T-helper 2 cell treated with Interferon-gamma antibody and Interleukin-4, amounts not matched to agents 5 μg/mL and 100 μg/mL, for 36 hours (primary cell): ENCODE results near the gene TMCC1.
"Not testable (repeated sequence)": the region's sequence is repeated elsewhere in the genome, so short reads cannot be mapped to it uniquely, and the experiment has no call there.

Source experiments
- DNase-seq: peaks from one replicate; pipeline ENCODE4 v3.0.0; 2021; ENCODE audit warnings: low spot score
- H3K27ac Mint-ChIP-seq: one replicate; pipeline ENCODE4 v1.8.0; 2021; ENCODE audit warnings: mild to moderate bottlenecking, mixed read lengths
- H3K27me3 Mint-ChIP-seq: one replicate; pipeline ENCODE4 v1.8.0; 2021; ENCODE audit warnings: low read depth, mixed read lengths
- H3K36me3 Mint-ChIP-seq: one replicate; pipeline ENCODE4 v1.8.0; 2021; ENCODE audit warnings: low read depth, mixed read lengths
- H3K4me1 Mint-ChIP-seq: one replicate; pipeline ENCODE4 v1.8.0; 2021; ENCODE audit warnings: low read depth, mixed read lengths
- H3K4me3 Mint-ChIP-seq: one replicate; pipeline ENCODE4 v1.8.0; 2022; ENCODE audit warnings: mild to moderate bottlenecking, moderate library complexity, mixed read lengths
- H3K9me3 Mint-ChIP-seq: one replicate; pipeline ENCODE4 v1.8.0; 2021; ENCODE audit warnings: mixed read lengths

The TMCC1 gene

GRCh38 chr3:129656659-129657247 lies 236.8 kb downstream of the TMCC1 start:
- H3K36me3 Mint-ChIP-seq: no peaks in the 10 kb centered on the region
- H3K27ac Mint-ChIP-seq: no peak overlapping the region
- H3K4me3 Mint-ChIP-seq: no peak overlapping the region
- H3K9me3 Mint-ChIP-seq: no peaks in the 10 kb centered on the region
- H3K27me3 Mint-ChIP-seq: no peaks in the 10 kb centered on the region
- H3K4me1 Mint-ChIP-seq: peaks cover 16% of the 10 kb centered on the region
- DNase-seq: no peak

GRCh38 chr3:129655291-129655700 lies 238.2 kb downstream of the TMCC1 start:
- Mint-ChIP-seq H3K4me1 (peaks cover 16% of the 10 kb centered on the region), H3K9me3 (no peaks in the 10 kb centered on the region), H3K27ac (no peak overlapping the region), H3K36me3 (no peaks in the 10 kb centered on the region), H3K4me3 (no peak overlapping the region), H3K27me3 (no peaks in the 10 kb centered on the region)
- DNase-seq: no peak

DNA sequence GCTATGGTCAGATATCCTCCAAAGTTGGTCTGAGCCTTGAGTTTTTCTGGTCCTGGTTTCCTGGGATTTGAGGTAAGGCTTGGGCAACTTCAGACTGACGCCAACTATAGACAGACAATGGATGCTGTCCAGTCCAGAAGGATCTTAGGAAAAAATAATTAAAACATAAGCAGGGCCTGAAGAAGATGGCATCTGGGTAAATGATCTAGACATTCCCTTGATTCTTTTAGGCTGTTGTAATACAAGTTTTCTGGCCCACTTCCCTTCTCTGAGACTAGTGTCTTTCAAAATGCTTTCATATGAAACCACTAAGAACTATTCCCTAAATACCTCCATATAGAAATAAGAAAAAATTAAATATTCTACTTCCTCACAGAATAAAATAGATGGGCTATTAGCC lies 239.4 kb downstream of the TMCC1 start:
- H3K27ac Mint-ChIP-seq: no peak overlapping the region
- DNase-seq: no peak

DNA sequence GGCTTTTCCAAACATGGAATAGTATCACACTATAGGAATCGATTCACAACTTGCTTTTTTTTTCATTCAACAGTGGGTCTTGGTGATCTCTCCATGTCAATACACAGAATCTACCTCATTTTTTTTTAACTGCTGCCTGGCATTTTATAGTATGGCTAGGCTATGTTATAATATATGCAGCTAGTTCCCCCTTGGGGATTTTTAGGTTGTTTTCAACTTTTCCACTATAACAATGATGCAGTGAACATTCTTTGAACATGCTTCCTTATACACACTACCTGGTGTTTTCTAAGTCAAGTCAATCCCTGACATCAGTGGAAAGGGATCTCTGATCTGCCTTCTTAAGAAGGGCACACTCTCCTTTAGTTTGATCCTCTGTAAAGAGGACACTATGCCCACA lies 240.5 kb downstream of the TMCC1 start:
- H3K9me3 Mint-ChIP-seq: no peaks in the 10 kb centered on the region
- DNase-seq: no peak
- H3K27ac Mint-ChIP-seq: no peak overlapping the region
- H3K4me1 Mint-ChIP-seq: peaks cover 7% of the 10 kb centered on the region
- H3K27me3 Mint-ChIP-seq: peaks cover 2% of the 10 kb centered on the region
- H3K36me3 Mint-ChIP-seq: no peaks in the 10 kb centered on the region
- H3K4me3 Mint-ChIP-seq: no peak overlapping the region

More for the DNA sequence above, 239.4 kb downstream of the TMCC1 start:
- H3K4me3 Mint-ChIP-seq: no peak overlapping the region
- peaks cover 2% of the 10 kb centered on the region for H3K27me3 Mint-ChIP-seq
- H3K4me1 Mint-ChIP-seq: peaks cover 14% of the 10 kb centered on the region
- no peaks in the 10 kb centered on the region for H3K9me3 Mint-ChIP-seq
- no peaks in the 10 kb centered on the region for H3K36me3 Mint-ChIP-seq

DNA sequence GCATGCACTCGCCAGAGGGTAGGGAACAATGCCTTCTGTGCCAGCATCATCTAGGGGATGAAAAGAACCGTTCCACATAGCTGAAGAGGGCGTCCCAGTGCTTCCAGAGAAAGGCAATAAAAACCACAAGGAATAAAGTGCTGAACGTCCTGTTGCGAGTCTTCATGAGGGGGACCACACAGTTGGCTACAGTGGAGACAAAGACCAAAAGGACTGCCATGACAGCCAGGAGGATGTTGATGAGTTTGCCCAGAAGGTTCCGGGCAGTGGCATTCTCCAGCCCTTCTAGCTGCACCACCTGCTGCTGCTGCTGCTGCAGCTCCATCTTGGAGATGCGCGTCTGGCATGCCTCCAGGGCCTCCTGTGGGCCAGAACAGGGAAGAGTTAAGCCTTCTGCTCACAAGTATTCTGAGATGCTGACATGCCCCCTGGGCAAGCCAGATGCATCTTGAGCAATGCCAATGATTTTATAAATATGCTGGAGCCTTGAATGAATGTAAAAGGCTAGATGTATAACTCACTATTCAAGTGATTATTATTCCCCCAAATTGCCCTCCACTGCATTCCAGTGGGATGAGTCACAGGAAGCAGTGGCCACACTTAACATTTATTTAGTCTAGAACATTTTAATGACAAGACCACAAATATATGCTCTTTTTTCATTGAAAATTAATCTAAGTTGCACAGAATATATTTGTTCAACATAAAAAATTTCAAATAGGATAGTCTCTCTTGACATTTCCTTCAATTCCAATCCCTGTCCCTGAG lies 241.9 kb downstream of the TMCC1 start:
- no peaks in the 10 kb centered on the region for H3K36me3 Mint-ChIP-seq
- no peak overlapping the region for H3K27ac Mint-ChIP-seq
- no peak overlapping the region for H3K4me3 Mint-ChIP-seq
- H3K27me3 Mint-ChIP-seq: peaks cover 2% of the 10 kb centered on the region
- no peaks in the 10 kb centered on the region for H3K9me3 Mint-ChIP-seq
- H3K4me1 Mint-ChIP-seq: no peaks in the 10 kb centered on the region
- no peak for DNase-seq

DNA sequence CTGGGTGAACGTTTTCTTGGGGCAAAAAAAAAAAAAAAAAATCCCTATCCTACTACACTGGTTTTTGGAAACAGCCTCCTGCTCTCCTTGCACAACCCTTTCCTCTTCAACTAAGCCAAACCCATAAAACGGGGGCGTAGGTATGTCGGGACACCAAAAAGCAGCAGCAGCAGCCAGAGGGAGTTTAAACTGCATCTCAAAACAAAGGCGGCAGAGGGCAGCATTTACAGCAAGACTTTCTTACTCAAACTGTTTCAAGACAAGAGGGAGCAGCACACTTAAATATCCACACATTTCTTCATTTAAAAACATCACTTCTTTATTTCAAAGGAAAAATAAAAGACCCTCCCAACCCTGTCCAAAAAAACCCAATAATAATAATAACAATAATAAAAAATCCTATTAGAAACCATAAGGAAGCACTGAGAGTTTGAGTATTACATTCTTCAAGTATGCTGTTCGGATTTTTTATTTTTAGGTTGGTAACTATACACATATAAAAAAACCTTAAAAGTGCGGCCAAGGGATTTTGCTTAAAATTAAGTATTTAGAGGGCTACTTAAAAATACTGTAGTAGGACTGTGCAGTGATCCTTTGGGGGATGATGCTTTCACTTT lies 243.1 kb downstream of the TMCC1 start:
- Mint-ChIP-seq H3K27ac (no peak overlapping the region), H3K9me3 (no peaks in the 10 kb centered on the region)

DNA sequence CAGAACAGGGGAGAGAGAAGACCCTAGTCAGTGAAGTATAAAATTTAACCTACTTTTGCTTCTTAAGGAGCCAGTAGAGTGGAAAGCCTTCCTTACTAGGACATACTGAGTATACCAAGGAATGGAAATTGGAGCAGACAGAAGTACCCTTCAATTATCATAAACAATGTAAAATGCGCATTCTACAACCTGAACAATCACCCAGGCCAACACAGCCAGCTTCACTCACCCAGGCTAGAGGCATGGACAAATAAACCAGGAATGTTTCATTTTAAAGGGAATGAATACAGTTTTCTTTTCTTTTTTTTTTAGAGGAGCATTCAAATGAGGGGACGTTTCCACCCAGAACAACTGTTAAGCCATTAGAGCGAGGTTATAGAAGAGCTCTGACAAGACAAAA lies 245.1 kb downstream of the TMCC1 start:
- DNase-seq: no peak
- H3K27me3 Mint-ChIP-seq: peaks cover 4% of the 10 kb centered on the region
- no peaks in the 10 kb centered on the region for H3K4me1 Mint-ChIP-seq
- H3K4me3 Mint-ChIP-seq: no peak overlapping the region
- no peak overlapping the region for H3K27ac Mint-ChIP-seq
- H3K9me3 Mint-ChIP-seq: no peaks in the 10 kb centered on the region
- no peaks in the 10 kb centered on the region for H3K36me3 Mint-ChIP-seq

More for the DNA sequence above, 243.1 kb downstream of the TMCC1 start:
- H3K4me3 Mint-ChIP-seq: no peak overlapping the region
- peak; percentile 29 for DNase-seq
- peaks cover 2% of the 10 kb centered on the region for H3K27me3 Mint-ChIP-seq
- no peaks in the 10 kb centered on the region for H3K4me1 Mint-ChIP-seq
- no peaks in the 10 kb centered on the region for H3K36me3 Mint-ChIP-seq

GRCh38 chr3:129645286-129645685 lies 248.2 kb downstream of the TMCC1 start:
- DNase-seq: no peak
- H3K36me3 Mint-ChIP-seq: no peaks in the 10 kb centered on the region
- no peak overlapping the region for H3K4me3 Mint-ChIP-seq
- no peaks in the 10 kb centered on the region for H3K9me3 Mint-ChIP-seq
- H3K4me1 Mint-ChIP-seq: no peaks in the 10 kb centered on the region
- H3K27me3 Mint-ChIP-seq: peaks cover 4% of the 10 kb centered on the region
- no peak overlapping the region for H3K27ac Mint-ChIP-seq

GRCh38 chr3:129644836-129645235 lies 248.7 kb downstream of the TMCC1 start:
- no peak for DNase-seq
- H3K4me1 Mint-ChIP-seq: no peaks in the 10 kb centered on the region
- no peaks in the 10 kb centered on the region for H3K9me3 Mint-ChIP-seq
- H3K4me3 Mint-ChIP-seq: no peak overlapping the region
- peaks cover 3% of the 10 kb centered on the region for H3K27me3 Mint-ChIP-seq
- H3K27ac Mint-ChIP-seq: no peak overlapping the region
- no peaks in the 10 kb centered on the region for H3K36me3 Mint-ChIP-seq

GRCh38 chr3:129641567-129642260 lies 251.8 kb downstream of the TMCC1 start:
- not testable (repeated sequence) for H3K4me3 Mint-ChIP-seq, H3K36me3 Mint-ChIP-seq, DNase-seq, H3K9me3 Mint-ChIP-seq, H3K4me1 Mint-ChIP-seq, H3K27ac Mint-ChIP-seq, H3K27me3 Mint-ChIP-seq

GRCh38 chr3:129640985-129641384 lies 252.5 kb downstream of the TMCC1 start:
- H3K9me3 Mint-ChIP-seq, DNase-seq, H3K4me1 Mint-ChIP-seq, H3K27me3 Mint-ChIP-seq, H3K36me3 Mint-ChIP-seq, H3K4me3 Mint-ChIP-seq, H3K27ac Mint-ChIP-seq: not testable (repeated sequence)

- no peak for DNase-seq
- no peak overlapping the region for H3K4me3 Mint-ChIP-seq
- H3K9me3 Mint-ChIP-seq: no peaks in the 10 kb centered on the region
- no peaks in the 10 kb centered on the region for H3K4me1 Mint-ChIP-seq
- no peaks in the 10 kb centered on the region for H3K36me3 Mint-ChIP-seq
- peaks cover 5% of the 10 kb centered on the region for H3K27me3 Mint-ChIP-seq
- no peak overlapping the region for H3K27ac Mint-ChIP-seq
These were observed 255.0 kb downstream of the TMCC1 start for GRCh38 chr3:129638481-129638880.

DNA sequence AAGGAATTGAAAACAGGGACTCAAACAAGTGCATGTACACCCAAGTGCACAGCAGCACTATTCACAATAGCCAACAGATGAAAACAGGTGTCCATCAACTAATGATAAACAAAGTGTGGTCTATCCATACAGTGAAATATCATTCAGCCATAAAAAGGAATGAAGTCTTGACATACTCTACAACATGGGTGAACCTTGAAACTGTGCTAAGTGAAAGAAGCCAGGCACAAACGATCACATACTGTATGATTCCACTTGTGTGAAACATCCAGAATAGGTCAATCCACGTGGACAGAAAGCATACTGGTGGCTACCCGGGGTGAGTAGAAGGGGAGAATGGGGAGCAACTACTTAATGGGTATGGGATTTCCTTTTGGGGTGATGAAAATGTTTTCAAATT lies 257.4 kb downstream of the TMCC1 start:
- H3K27ac Mint-ChIP-seq: no peak overlapping the region
- no peak for DNase-seq
- no peak overlapping the region for H3K4me3 Mint-ChIP-seq
- peaks cover 5% of the 10 kb centered on the region for H3K27me3 Mint-ChIP-seq
- no peaks in the 10 kb centered on the region for H3K36me3 Mint-ChIP-seq
- H3K9me3 Mint-ChIP-seq: no peaks in the 10 kb centered on the region
- no peaks in the 10 kb centered on the region for H3K4me1 Mint-ChIP-seq

- H3K27ac Mint-ChIP-seq: no peak overlapping the region
- no peaks in the 10 kb centered on the region for H3K4me1 Mint-ChIP-seq
- H3K27me3 Mint-ChIP-seq: peaks cover 5% of the 10 kb centered on the region
- H3K4me3 Mint-ChIP-seq: no peak overlapping the region
- no peak for DNase-seq
- no peaks in the 10 kb centered on the region for H3K9me3 Mint-ChIP-seq
- H3K36me3 Mint-ChIP-seq: no peaks in the 10 kb centered on the region
These were observed 257.9 kb downstream of the TMCC1 start for GRCh38 chr3:129635656-129636055.
